Kidney (tissue), 14 donors: ENCODE measurements around the gene SBK2. TPM values are rescaled to one million over a fixed set of nuclear protein-coding genes. Genes with fewer than 3 reads are reported as not detected.
A peak's percentile ranks its signal among the peaks of the same experiment; 100 is the strongest.

Source experiments
- DNase-seq, 5 donors: peaks; one replicate each; pipeline ENCODE4 v3.0.0-alpha.2; 2013 to 2020
- FAIRE-seq: peaks from 2 replicates; lab custom pipeline; 2012; peaks lifted over from hg19 to GRCh38; lab: Jason Lieb, UNC
- H3K27ac ChIP-seq, 2 donors: one replicate each; pipeline ENCODE4 v1.7.0; 2013; ENCODE audit warnings: low read depth in 2 of 2, low read length in 2 of 2, inconsistent platforms in 1 of 2
- H3K27me3 ChIP-seq: one replicate; pipeline ENCODE4 v1.7.1; 2013; ENCODE audit warnings: low read length, inconsistent platforms; ENCODE audit not compliant: control insufficient read depth, insufficient read depth
- H3K36me3 ChIP-seq, 3 donors: one replicate each; pipeline versions ENCODE4 v1.7.0 to v1.7.1; 2013; ENCODE audit warnings: low read length in 3 of 3, control low read depth in 1 of 3, inconsistent platforms in 1 of 3; ENCODE audit not compliant: insufficient read depth in 3 of 3, control insufficient read depth in 2 of 3
- H3K4me1 ChIP-seq, 3 donors: one replicate each; pipeline versions ENCODE4 v1.7.0 to v1.7.1; 2013; ENCODE audit warnings: low read length in 3 of 3, inconsistent platforms in 1 of 3, low read depth in 1 of 3; ENCODE audit not compliant: control insufficient read depth in 2 of 3, insufficient read depth in 2 of 3
- H3K4me3 ChIP-seq, 3 donors: one replicate each; pipeline versions ENCODE4 v1.7.0 to v1.8.1; 2013; ENCODE audit warnings: low read length in 3 of 3, control low read depth in 1 of 3, inconsistent platforms in 1 of 3
- H3K9ac ChIP-seq, 3 donors: one replicate each; pipeline versions ENCODE4 v1.7.0 to v1.7.1; 2013; ENCODE audit warnings: low read length in 3 of 3, control low read depth in 1 of 3, inconsistent platforms in 1 of 3
- H3K9me3 ChIP-seq, 3 donors: one replicate each; pipeline versions ENCODE4 v1.7.0 to v1.7.1; 2013; ENCODE audit warnings: low read length in 3 of 3, control low read depth in 1 of 3, inconsistent platforms in 1 of 3; ENCODE audit not compliant: control insufficient read depth in 2 of 3, insufficient read depth in 1 of 3
- CTCF ChIP-seq: IDR thresholded peaks from 3 replicates; pipeline ENCODE4 v1.5.1; 2012; ENCODE audit warnings: mild to moderate bottlenecking, moderate library complexity, borderline replicate concordance; ENCODE audit not compliant: insufficient read depth; ENCODE audit errors: extremely low read depth
- intact Hi-C: fragments of 100-400 bp; cut with DNase I; formaldehyde crosslinking; loops from one replicate; pipeline ENCODE4 v1.11.1; 2022
- polyA plus RNA-seq: library from polyadenylated mRNA; stranded (reverse); fragments of 350-450 nt; fragmentation: Illumina TruSeq; extraction: RNeasy Lipid Tissue Mini Kit (QIAGEN cat#74804); gene quantifications from one replicate; pipeline ENCODE4 v1.2.3, GENCODE V29; 2014; ENCODE audit warnings: low read depth, low replicate concordance; ENCODE audit not compliant: insufficient read depth
- total RNA-seq: library from RNA; stranded (reverse); fragmentation: NEBNext Ultra II Directional; extraction: Animal tissue kit (Norgen Biotek cat#: 25700); gene quantifications from one replicate; pipeline ENCODE4 v1.2.1, GENCODE V29; 2021
- donor health status: control.
- donor health status: control.
- donor health status: control.
- donor health status: control.
- donor health status: control.
- donor health status: DM: yes; HTN: yes; CAD: no.
- donor health status: Normal renal cell carcinoma (clear cell type).

SBK2 gene
- total and polyA plus RNA-seq, 2 donors from 2014 or later: not detected

GRCh38 chr19:55484593-55485438 is 52.1 kb downstream of the SBK2 start, which contains the start of gene NAT14:
Gene NAT14 (plus strand): TSS chr19:55485188. CDS start chr19:55485709, 521 bp downstream.
- Histone ChIP-seq H3K9me3 (no peaks in the 10 kb centered on the region), H3K9ac (peak within 1 kb of the TSS in 2 of 3 donors; percentile 48 to 51), H3K4me3 (peak within 1 kb of the TSS; percentile 47 to 58 (median 48)), H3K4me1 (peaks cover 0 to 25% (median 5%) of the 10 kb centered on the region in 3 donors), H3K27me3 (no peaks in the 10 kb centered on the region), H3K36me3 (no peaks in the 10 kb centered on the region), H3K27ac (peak within 1 kb of the TSS; percentile 71 to 85)
- no peak for TF ChIP-seq CTCF
- FAIRE-seq (no peak), DNase-seq (peak; percentile 86 to 94 (median 88))
- intact Hi-C loops: no loop called here

GRCh38 chr19:55483706-55484592 is 53.0 kb downstream of the SBK2 start:
- H3K27me3 ChIP-seq: no peaks in the 10 kb centered on the region
- peak in 1 of 5 donors; percentile 69 for DNase-seq
- intact Hi-C loops: no loop called here
- H3K9me3 ChIP-seq: no peaks in the 10 kb centered on the region
- no peak for TF ChIP-seq CTCF
- H3K4me1 ChIP-seq: peaks cover 0 to 31% (median 11%) of the 10 kb centered on the region in 3 donors
- peak overlapping the region in 2 of 3 donors; percentile 16 to 51 for H3K9ac ChIP-seq
- H3K27ac ChIP-seq: no peak overlapping the region
- H3K36me3 ChIP-seq: no peaks in the 10 kb centered on the region
- H3K4me3 ChIP-seq: peak overlapping the region in 1 of 3 donors; percentile 58
- FAIRE-seq: no peak

GRCh38 chr19:55482967-55483705 is 53.8 kb downstream of the SBK2 start:
- H3K36me3 ChIP-seq: no peaks in the 10 kb centered on the region
- no peaks in the 10 kb centered on the region for H3K27me3 ChIP-seq
- H3K4me3 ChIP-seq: no peak overlapping the region
- TF ChIP-seq CTCF: no peak
- intact Hi-C loops: no loop called here
- no peak overlapping the region for H3K9ac ChIP-seq
- no peak for FAIRE-seq
- no peak overlapping the region for H3K27ac ChIP-seq
- H3K4me1 ChIP-seq: peaks cover 0 to 31% (median 15%) of the 10 kb centered on the region in 3 donors
- H3K9me3 ChIP-seq: no peaks in the 10 kb centered on the region
- no peak for DNase-seq
